SIG-M5 (cell line): ENCODE results near the gene STK16.
"Not testable (repeated sequence)": the region's sequence is repeated elsewhere in the genome, so short reads cannot be mapped to it uniquely, and the experiment has no call there.

Experiments used
- DNase-seq: peaks from one replicate; lab custom pipeline; 2025; lab: John Stamatoyannopoulos, UW

Gene STK16

DNA sequence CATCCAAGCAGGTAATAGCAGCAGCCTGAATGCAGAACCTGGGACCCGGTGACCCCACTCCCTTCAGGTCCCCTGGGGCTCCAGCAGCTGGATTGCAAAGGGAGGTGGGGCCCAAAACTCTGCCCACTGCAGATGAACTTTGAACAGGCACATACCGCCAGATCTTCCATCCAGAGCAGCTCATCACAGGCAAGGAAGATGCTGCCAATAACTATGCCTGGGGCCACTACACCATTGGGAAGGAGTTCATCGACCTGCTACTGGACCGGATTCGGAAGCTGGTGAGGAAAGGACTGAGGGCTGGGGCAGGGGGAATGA is 24.7 kb downstream of the STK16 start:
- no peak for DNase-seq

DNA sequence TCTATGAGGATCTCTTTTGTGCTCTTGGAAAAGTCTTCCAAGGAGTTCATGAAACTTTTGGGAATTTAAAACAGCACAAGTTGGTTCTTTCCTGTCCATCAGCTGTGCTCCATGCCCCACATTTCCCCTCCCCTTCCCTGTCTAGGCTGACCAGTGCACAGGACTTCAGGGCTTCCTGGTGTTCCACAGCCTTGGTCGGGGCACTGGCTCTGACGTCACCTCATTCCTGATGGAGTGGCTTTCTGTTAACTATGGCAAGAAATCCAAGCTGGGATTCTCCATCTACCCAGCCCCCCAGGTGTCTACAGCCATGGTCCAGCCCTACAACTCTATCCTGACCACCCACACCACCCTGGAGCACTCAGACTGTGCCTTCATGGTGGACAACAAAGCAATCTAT is 25.7 kb downstream of the STK16 start:
- no peak for DNase-seq

DNA sequence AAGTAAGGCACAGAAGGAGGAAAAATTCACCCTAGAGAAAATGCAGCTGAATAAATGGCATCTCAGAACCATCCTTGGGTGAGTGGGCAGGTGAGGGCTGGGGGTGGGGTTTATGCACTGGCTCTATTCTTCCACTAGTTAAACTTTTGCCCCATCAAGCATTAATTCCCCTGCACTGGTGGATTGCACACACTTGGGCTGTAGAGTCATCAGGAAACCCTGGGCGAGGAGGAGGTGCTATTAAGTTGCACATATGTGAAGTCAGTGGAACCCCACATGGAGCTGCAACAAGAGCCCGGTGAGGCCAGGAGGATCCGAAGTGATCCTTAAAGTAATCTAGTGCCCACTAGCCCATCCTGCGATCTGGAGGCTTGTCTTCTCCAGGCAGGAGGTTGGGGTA is 27.1 kb downstream of the STK16 start:
- DNase-seq: no peak

DNA sequence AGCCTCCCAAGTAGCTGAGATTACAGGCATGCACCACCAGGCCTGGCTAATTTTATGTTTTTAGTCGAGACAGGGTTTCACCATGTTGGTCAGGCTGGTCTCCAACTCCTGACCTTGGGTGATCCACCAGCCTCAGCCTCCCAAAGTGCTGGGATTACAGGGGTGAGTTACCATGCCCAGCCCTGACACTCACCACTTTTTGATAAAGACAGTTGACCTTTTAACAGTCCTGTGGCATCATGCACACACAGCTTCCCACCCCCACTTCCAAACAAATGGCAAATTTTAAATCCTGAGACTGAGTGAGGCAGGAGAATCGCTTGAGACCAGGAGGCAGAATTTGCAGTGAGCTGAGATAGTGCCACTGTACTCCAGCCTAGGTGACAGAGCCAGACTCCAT is 27.7 kb downstream of the STK16 start:
- no peak for DNase-seq

DNA sequence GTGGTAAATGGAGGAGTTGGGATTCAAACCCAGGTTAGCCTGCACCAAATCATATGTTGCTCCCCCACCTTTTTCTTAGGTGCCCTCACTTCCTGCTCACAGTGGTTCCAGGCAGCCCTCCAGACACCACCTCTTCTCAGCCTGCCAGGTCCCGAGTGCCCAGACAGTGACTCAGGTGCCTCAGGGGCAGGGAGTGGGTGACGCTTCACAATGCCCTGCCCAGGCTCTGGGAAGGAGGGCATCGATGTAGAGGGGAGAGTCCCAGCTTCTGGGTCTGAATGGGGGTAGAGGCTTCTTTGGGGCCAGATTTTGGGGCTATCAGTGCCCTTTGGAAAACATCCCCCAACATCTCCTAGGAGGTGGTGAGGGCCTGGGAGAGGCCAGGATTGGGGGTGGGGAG is 28.7 kb downstream of the STK16 start:
- no peak for DNase-seq

DNA sequence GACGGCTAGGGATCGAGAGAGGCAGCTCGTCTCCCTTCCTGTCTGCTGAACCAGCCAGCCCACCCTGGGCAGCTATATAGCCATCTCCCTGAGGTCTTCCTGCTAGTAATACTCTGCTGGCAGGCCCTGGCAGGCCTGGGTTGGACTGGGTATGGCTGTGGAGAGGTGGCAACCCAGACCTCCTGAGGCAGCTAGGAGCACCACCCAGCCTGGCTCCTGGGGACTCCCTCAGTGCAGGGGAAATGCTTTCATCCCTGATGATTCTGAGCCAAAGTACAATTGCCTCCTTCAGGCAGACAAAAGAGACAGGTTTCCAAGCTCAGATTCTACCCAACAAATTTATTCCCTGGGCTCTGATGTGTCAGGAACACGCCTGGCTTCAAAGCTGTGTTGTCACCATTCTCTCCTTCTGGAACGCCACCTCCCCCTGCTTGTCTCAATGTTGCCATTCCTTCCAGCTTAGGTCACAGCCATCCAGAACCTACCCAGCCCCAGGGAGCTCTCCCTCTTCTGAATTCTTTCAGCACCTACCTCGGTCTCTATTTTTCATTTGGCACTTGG is 29.2 kb downstream of the STK16 start:
- no peak for DNase-seq

DNA sequence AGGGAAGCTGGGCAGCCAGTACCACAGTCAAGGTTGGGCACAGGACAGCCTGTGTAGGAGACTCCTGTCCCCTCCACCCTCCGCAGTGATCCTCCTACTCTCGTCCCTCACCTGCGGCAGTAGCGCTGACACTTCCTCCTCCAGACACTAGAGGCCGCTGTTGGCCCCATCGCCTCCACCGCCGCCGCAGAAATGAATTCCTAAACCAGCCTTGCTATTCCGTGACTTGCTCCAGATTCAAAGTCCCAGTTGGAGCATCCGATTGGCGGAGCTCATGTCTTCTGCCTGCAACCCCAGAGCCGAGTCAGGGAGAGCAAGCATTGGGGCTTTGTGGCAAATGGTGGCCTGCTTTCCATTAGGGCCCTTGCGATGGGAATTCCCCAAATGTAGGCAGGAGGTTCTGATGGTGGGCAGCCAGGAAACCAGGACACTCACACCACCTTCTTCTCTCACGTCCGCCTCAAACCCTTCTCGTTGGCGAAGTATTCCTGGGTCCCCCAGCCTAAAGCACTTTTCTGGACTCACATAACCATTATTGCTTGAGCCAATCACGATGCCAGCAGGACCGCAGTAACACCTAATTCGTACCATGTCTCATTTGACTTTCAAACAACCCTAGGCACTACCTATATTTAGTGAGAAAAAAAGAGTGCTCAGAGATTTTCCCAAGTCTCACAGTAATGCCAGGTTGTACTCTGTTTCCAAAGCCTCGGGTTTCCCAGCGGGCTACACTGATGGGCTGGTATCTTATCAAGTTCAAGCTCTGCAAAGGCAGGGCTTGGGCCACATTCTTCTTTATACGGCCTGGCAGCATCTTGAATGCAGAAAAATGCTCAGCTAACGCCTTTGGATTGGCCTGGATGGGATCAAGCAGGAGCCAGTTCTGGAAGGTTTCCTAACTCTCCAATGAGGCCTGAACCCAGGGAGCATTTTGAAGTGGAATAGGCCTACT is 32.7 kb downstream of the STK16 start:
- no peak for DNase-seq

DNA sequence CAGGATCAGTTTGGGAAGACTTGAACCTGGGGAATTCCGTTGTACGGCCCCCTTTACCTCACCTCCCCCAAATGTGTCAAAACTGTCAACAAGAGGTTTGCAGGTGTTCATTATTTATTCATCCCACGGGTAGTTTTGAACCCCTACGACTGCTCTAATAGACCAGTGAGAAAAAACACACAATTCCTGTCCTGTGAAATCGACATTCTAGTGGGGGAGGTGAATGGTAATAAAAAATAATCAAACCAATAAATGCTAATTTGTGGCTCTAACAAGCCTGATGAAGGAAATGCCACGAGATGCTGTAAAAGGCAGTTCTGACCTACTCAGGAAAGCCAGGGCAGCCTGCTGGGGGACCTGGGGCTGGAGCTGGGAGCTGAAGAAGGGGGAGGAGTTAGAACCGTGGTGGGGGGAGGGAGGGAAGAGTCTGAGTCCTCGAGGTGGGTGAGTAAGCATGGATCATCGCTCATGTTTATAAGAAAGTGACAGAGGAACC is 33.4 kb downstream of the STK16 start:
- no peak for DNase-seq

DNA sequence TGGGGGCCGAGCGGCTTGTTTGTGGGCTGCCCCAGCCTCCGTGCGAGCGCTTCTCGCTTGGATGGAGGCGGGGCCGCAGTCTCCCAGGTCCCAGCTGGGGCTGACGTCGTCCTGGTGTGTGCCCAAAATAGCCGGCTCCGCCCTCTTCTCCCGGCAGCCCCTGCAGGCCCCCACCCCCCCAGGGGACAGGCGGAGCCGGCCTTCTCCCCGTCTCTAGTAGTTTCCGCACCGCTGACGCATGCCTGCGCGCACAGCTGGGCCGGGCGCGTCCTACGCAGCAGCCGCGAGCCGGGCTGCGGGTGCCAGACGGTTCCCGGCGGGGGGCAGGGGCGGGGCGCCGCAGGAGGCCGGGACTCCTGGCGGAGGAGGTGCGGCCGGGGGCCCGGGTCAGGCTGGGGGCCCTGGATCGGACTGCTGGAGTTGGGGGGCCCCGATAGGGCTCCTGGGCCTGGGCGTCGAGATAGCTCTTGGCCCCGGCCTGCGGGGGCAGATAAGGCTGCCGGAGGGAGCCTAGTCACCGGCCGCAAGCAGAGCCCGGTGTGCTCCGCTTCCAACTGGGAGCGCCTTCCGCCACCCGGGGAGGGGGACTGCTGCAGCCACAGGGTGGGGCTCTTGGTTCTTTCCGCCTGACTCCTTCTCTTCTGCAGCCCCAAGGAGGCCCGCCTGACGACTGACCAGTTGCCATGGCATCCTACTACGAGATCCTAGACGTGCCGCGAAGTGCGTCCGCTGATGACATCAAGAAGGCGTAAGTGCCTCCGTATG is 34.1 kb downstream of the STK16 start, which contains the start of gene DNAJB2:
TSS of gene DNAJB2 (plus strand) at position 216 of the 765 bp plus-strand sequence. CDS start at position 684, 468 bp downstream.
- peak; percentile 89 for DNase-seq

DNA sequence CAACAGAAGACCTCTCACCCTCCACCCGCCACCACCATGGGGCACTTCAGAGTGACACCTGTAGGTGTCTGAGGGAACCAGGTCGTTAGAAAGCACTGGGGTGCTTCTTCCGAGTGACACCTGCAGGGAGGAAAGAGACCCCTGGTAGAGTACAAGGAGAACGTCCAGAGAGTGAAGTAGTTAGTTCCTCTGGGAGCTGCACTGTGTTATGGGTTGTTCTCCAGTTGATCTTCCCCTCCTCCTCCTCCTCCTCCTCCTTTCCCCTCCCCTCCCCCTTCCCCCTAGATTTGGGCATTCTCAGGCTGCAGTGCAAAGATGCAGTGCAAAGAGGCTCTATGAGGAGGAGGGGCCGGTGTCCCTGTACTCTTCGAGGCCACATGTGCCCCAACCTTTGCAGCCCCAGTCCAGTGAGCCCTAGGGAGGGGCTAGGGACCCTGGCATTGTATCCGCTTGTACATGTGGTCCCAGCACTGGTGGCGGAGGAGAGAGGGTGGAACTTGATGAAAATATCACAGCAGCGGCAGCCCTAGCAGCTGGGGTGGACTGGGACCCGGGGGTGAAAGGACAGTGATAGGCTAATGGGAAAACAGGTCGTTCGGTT is 34.7 kb downstream of the STK16 start:
- DNase-seq: no peak

DNA sequence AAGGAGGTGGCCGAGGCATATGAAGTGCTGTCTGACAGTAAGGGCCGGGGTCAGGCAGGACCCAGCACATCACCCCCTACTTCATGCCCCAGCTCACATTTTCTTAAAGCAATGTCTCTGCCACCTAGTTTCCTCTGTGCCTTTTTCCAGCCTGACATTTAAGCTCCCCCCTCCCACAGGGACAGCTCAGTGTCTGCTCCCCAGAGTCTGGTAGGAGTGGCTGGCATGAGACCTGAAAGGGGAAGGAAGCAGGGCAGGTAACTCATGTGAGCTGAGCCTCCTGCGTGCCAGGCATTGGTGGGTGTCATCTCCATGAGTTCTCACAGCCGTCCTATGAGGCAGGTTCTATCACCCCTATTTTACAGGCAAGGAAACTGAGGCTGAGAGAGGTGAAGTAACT is 35.4 kb downstream of the STK16 start:
- no peak for DNase-seq

DNA sequence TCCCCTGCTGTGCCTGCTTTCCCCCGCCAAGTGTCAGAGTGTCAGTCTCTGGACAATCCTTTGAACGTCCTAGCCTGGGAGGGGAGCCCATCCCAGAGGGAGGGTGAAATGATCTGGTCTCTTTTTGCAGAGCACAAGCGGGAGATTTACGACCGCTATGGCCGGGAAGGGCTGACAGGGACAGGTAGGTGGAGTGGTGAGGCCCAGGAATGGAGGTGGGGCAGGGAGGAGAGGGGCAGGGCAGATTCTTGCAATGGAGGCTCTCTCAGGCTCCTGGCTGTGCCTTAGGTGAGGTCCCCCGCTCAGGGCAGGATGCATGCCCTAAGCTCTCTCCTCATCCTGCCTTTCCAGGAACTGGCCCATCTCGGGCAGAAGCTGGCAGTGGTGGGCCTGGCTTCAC is 36.3 kb downstream of the STK16 start:
- DNase-seq: no peak

DNA sequence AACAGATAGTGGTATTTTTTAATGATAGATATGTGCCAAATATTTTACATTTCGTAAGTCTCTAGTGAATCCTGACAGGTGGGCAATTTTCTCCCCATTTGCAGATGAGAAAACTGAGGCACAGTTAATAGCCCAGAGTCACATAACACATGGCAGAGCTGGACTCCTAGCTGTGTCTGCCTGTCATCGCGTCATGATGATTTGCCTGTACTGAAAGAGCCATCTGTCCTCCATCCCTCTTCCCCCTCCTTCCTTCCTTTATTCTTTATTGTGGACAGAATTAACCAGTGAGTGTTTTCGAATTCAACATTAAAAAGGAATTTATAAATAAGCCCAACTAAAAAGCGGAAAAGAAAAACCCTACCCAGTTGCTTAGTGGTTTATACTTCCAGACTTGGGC is 37.1 kb downstream of the STK16 start:
- DNase-seq: no peak

DNA sequence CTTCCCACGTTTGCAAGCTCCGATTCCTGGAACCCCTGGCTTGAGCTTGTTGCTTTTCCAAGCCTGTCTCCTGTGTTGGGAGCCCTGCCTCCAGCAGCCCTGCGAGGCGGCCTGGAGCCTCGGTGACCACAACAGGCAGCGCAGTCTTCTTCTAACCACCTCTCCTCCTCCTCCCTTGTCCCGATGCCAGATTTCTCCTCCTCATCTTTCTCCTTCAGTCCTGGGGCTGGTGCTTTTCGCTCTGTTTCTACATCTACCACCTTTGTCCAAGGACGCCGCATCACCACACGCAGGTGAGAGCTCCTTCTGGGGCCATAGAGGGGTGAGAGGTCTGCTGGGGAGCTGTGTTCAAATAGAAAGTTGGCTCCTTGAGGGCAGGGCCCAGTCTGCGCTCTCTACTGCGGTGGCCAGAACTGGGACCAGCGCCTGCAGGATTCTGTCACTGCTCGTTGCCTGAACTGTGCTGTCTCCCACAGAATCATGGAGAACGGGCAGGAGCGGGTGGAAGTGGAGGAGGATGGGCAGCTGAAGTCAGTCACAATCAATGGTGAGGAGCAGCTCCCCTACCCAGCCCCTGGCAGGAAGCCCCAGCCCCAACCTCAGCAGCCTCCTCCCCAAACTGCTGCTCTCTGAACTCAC is 37.8 kb downstream of the STK16 start:
- no peak for DNase-seq

DNA sequence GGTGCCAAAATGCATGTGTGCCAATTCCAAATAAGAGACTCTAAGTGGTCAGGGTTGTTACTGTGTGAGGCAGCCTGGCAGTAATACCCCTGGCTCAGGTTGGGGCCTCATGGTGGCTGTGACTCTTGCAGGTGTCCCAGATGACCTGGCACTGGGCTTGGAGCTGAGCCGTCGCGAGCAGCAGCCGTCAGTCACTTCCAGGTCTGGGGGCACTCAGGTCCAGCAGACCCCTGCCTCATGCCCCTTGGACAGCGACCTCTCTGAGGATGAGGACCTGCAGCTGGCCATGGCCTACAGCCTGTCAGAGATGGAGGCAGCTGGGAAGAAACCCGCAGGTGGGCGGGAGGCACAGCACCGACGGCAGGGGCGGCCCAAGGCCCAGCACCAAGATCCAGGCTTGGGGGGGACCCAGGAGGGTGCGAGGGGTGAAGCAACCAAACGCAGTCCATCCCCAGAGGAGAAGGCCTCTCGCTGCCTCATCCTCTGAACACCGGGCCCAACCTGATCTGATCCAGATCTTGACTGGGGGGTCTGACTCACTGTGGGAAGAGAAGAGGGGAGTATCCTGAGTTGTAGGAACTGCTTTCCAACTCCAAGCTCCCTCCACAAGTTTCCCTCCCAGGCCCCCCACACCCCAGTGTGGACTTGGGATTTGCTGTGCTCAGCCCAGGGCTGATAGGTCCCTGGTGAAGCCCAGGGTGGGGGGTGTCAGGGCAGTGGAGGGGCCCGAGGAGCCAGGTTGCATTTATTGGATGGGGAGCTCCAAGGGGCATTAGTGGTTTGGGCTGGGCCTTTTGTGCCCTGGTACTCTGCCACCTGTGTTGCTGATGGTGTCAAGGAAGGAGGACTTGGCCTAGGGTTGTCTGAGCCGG is 39.5 kb downstream of the STK16 start:
- DNase-seq: no peak

DNA sequence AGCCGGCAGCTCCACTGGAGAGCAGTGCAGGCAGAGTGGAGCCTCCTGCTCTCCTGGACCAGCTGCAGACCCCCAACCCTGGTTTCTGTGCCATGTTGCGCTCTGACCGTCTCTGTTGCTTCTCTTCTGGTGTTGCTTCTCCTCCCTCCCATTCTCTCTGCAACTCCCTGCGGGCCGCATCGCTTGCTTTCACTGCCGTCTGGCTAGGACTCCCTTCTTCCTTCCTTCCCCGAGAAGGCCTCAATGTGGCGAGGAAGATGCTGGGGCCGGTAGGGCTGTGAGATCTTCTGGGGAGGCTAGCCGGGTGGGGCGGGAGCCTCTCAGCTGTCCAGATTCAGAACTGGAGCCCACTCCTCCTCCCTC is 40.1 kb downstream of the STK16 start:
- no peak for DNase-seq

DNA sequence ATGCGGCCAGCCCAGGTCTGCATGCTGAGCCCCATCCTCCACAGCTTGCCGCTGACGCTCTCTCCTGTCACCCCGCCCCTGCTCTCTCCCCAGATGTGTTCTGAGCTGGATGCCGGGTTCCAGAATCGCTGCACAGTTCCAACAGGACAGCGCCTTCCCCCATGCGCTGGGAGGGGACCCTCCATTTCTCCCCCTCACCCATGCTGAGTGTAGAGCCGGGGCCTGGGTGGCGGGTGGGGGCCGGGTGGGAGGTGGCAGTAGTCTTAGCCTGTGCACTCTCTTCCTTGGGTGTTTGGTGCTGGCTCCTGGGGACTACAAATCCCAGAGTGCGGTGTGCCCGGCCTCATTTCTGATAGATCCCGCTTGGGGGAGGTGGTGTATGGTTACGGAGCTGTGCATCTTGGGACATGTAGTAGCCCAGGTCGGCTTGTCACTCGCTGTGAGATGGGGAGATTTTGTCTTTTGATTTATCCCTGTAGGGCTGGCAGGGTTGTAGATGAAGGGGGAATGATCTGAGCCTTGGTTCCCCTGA is 40.7 kb downstream of the STK16 start:
- no peak for DNase-seq

DNA sequence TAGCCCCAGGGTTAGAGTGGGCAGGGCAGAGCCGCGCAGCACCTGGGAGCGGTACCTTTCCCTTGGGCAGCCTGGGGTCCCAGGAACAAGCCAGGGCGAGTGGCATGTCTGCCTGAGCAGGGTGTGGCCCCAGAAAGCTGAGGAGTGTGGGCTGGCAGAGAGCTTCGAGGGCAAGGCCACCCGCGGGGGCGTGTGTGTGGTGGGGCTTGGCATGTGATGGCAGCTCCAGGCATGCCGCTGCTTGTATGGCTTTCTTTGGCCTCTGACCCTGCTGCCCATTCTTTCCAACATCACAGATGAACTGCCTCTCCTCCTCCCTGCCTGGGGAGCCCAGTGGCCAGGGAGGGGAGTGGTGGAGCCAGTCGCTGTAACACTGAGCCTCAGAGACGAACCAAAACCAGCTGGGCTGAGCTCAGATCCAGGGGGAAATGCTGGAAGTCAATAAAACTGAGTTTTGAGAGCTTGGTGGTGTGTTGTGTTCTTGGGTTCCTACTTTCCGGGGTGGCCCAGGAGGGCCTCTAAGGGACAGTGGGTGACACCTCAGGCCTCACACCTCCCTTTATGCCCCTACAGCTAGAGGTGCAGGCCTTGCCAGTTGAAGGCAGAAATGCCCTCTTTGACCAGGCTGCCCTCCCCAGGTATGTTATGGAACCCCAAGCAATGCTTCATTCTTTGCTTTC is 41.3 kb downstream of the STK16 start:
- no peak for DNase-seq

DNA sequence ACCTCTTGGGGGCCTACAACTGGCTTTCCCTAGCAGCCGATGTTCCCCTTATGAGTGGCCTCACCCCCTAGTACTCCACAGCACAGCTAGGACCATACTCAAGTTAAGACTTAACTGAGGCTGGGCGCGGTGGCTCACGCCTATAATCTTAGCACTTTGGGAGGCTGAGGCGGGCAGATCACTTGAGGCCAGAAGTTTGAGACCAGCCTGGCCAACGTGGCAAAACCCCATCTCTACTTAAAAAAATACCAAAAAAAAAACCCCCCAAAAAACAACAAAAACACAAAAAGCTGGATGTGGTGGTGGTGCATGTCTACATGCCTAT is 41.8 kb downstream of the STK16 start:
- not testable (repeated sequence) for DNase-seq

DNA sequence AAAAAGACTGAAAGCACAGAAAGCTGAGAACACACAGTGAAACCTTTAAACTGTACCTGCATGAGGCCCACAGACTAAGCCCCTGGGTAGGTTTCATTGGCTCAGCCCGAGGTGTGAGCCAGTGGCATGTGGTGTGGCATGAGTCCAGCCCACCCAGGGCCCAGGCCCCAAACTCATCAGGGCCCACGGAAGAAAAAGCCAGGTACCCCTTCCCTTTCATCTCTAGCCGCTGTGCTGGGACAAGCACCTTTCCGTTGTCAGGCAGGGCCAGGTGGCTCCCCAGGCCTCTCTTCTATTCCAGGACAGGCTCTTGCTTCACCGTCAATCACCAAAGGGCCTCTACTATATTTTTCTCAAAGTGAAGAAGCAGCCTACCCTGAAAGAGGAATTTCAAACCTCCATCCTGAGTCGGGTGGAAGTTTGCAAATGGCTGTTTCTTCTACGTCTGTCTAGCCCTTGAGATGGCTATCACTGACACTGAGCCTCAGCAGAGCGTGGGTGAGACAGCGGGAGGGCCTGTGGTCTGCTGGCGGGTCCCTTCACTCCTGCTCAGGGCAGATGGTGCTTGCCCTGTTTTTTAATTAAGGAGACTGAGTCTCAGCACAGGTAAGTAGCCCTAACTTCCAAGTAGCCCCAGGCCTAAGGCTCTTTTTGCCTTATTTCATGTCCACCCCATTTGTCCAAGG is 42.4 kb downstream of the STK16 start:
- no peak for DNase-seq
